Hepatocyte (in vitro differentiated cells): ENCODE results near the gene DLGAP4.

Experiments
- EZH2 ChIP-seq: fragments of 200-600 bp; sonication (generic); IDR thresholded peaks from 2 replicates; pipeline ENCODE4 v1.6.1; 2016; ENCODE audit warnings: antibody characterized with exemption, mild to moderate bottlenecking, borderline replicate concordance
- EZH2phosphoT487 ChIP-seq: fragments of 200-600 bp; sonication (generic); IDR thresholded peaks from one replicate; pipeline ENCODE4 v1.6.1; 2018; ENCODE audit warnings: antibody characterized with exemption, mild to moderate bottlenecking, low read depth, moderate library complexity; ENCODE audit not compliant: unreplicated experiment, severe bottlenecking
- TF ChIP-seq, protein P1 (sequence below): fragments of 200-600 bp; sonication (generic); IDR thresholded peaks from 2 replicates; pipeline ENCODE4 v1.5.1; 2016; ENCODE audit warnings: antibody characterized with exemption, mild to moderate bottlenecking; ENCODE audit not compliant: poor library complexity

DNA sequence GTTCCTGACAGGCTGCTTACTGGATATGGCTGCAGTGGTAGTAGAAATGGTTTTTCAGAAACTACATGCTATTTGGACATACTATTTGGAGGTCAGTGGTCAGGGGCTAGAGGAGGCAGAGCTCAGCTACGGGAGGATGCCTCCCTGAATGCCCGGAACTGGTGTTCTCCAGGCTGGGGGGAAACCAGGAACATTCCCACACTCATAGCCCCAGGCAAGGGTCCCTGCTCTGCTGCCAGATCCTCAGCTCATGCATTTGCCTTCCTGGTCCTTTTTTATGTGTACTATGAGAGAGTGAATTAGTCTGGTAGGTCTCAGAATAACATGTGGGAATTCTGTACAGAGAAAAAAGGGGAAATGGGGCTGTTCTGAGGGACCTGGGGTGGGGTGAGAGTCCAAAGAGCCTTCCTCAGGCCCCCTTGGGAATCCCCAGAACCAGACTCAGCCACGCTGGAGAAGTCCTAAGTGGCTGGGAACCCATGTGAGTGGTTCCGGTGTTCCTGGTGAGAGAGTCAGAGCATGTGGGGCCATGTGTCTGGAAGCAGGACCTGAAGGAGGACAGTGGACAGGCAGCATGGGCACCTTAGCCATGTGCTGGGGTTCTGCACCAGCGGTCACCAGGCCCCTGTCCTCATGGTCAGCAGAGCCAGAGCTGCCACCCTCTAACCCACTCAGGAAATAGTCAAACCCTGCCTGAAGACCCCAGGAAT lies 177.2 kb downstream of the DLGAP4 start:
- TF ChIP-seq EZH2 (no peak), EZH2phosphoT487 (no peak)
- TF ChIP-seq, protein P1, sequence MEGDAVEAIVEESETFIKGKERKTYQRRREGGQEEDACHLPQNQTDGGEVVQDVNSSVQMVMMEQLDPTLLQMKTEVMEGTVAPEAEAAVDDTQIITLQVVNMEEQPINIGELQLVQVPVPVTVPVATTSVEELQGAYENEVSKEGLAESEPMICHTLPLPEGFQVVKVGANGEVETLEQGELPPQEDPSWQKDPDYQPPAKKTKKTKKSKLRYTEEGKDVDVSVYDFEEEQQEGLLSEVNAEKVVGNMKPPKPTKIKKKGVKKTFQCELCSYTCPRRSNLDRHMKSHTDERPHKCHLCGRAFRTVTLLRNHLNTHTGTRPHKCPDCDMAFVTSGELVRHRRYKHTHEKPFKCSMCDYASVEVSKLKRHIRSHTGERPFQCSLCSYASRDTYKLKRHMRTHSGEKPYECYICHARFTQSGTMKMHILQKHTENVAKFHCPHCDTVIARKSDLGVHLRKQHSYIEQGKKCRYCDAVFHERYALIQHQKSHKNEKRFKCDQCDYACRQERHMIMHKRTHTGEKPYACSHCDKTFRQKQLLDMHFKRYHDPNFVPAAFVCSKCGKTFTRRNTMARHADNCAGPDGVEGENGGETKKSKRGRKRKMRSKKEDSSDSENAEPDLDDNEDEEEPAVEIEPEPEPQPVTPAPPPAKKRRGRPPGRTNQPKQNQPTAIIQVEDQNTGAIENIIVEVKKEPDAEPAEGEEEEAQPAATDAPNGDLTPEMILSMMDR, result no peak
